Sigmoid colon (tissue), 4 donors: ENCODE measurements around the gene BCAS1.

Experiments
- CTCF ChIP-seq, 4 experiments: fragments of 450-650 bp in 3 of 4; fragments of 200-600 bp in 1 of 4; IDR thresholded peaks; one replicate each; pipeline ENCODE4 v1.5.1; 2016 to 2019; ENCODE audit warnings: antibody characterized with exemption in 4 of 4, mild to moderate bottlenecking in 3 of 4, moderate library complexity in 2 of 4
- EP300 ChIP-seq, 4 donors: sonication (generic); formaldehyde crosslinking; IDR thresholded peaks; one replicate each; pipeline ENCODE4 v1.6.1; 2017; ENCODE audit warnings: antibody characterized with exemption in 4 of 4
- POLR2A ChIP-seq, 2 donors: fragments of 450-650 bp; IDR thresholded peaks; one replicate each; pipeline ENCODE4 v1.6.1; 2016; ENCODE audit warnings: antibody characterized with exemption in 2 of 2, mild to moderate bottlenecking in 2 of 2, moderate library complexity in 2 of 2
- POLR2AphosphoS5 ChIP-seq, 4 donors: sonication (generic); formaldehyde crosslinking; IDR thresholded peaks; one replicate each; pipeline ENCODE4 v1.6.1; 2017; ENCODE audit warnings: antibody characterized with exemption in 4 of 4

GRCh38 chr20:54040531-54040930, 29.9 kb downstream of the BCAS1 start:
- TF ChIP-seq CTCF (IDR thresholded peaks at IDR 0.05) (no peak), EP300 (IDR thresholded peaks at IDR 0.05) (no peak), POLR2A (IDR thresholded peaks at IDR 0.05) (no peak), POLR2AphosphoS5 (IDR thresholded peaks at IDR 0.05) (peak; percentile 20 to 59 (median 42))
